ENCODE data around the gene DAD1. TPM values are rescaled to one million over a fixed set of nuclear protein-coding genes. Genes with fewer than 3 reads are reported as not detected.

DAD1 gene
- total RNA-seq, 1 experiment from 2014 or later: 155 TPM

DNA sequence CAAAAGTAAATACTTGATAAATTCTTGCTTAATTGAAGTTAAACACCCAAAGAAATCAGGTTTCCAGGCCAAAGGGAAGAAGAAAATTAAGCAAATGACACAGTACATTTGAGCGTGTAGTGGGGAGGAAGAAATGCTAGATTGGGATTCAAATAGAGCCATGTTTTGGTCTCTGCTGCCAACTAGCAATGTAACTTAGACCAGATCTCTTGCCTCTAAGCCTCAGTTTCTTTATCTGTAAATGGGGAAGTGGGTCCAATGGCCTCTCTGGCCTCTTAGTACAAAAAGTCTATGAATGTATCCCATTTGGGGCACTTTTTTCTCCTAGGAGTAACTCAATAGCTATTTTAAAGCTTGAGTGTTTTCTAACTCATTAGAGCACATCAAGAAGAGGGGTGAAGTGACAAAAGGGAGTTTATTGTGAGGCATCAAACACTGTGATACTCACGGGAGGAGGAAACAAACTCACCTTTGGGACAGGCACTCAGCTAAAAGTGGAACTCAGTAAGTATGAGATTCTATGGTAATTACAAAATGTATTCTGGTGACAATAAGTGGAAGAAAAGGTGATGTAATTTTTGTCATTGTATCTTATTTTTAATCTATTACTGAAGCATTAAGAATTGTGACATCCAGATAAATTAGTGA is 55.8 kb downstream of the DAD1 start:
- no peak for DNase-seq
- H3K9me2 ChIP-seq (ENCODE audit: insufficient read depth): no peaks in the 10 kb centered on the region
- BruUV-seq (replicated peaks): no TSS peak
- POLR2A ChIA-PET (ENCODE audit: unreplicated experiment): no interaction called here
- no peaks in the 10 kb centered on the region for H3K79me2 ChIP-seq (ENCODE audit: low read depth)
- H3F3A ChIP-seq (ENCODE audit: insufficient read depth, low read depth): no peaks in the 10 kb centered on the region
- H3K36me3 ChIP-seq (ENCODE audit: low read depth): no peaks in the 10 kb centered on the region
- no peak overlapping the region for H3K4me3 ChIP-seq
- peaks cover 12% of the 10 kb centered on the region for H3K4me1 ChIP-seq (replicated peaks; ENCODE audit: insufficient read depth)
- H4K20me1 ChIP-seq (ENCODE audit: insufficient read depth): no peaks in the 10 kb centered on the region
- no peak overlapping the region for H3K4me2 ChIP-seq
- no peaks in the 10 kb centered on the region for H3K27me3 ChIP-seq (ENCODE audit: insufficient read depth, low read depth)
- CTCF ChIA-PET: no interaction called here
- no peak overlapping the region for H3K27ac ChIP-seq
- H3K9me3 ChIP-seq (ENCODE audit: insufficient read depth, low read depth): no peaks in the 10 kb centered on the region
- H2AFZ ChIP-seq: no peak overlapping the region
- intact Hi-C loops (cut with micrococcal nuclease; ENCODE audit: unreplicated experiment): no loop called here
- no peak for TF ChIP-seq EZH2 (IDR thresholded peaks at IDR 0.05; ENCODE audit: low read depth)
- TF ChIP-seq, protein P1, sequence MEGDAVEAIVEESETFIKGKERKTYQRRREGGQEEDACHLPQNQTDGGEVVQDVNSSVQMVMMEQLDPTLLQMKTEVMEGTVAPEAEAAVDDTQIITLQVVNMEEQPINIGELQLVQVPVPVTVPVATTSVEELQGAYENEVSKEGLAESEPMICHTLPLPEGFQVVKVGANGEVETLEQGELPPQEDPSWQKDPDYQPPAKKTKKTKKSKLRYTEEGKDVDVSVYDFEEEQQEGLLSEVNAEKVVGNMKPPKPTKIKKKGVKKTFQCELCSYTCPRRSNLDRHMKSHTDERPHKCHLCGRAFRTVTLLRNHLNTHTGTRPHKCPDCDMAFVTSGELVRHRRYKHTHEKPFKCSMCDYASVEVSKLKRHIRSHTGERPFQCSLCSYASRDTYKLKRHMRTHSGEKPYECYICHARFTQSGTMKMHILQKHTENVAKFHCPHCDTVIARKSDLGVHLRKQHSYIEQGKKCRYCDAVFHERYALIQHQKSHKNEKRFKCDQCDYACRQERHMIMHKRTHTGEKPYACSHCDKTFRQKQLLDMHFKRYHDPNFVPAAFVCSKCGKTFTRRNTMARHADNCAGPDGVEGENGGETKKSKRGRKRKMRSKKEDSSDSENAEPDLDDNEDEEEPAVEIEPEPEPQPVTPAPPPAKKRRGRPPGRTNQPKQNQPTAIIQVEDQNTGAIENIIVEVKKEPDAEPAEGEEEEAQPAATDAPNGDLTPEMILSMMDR (conservative IDR thresholded peaks at IDR 0.05): no peak

DNA sequence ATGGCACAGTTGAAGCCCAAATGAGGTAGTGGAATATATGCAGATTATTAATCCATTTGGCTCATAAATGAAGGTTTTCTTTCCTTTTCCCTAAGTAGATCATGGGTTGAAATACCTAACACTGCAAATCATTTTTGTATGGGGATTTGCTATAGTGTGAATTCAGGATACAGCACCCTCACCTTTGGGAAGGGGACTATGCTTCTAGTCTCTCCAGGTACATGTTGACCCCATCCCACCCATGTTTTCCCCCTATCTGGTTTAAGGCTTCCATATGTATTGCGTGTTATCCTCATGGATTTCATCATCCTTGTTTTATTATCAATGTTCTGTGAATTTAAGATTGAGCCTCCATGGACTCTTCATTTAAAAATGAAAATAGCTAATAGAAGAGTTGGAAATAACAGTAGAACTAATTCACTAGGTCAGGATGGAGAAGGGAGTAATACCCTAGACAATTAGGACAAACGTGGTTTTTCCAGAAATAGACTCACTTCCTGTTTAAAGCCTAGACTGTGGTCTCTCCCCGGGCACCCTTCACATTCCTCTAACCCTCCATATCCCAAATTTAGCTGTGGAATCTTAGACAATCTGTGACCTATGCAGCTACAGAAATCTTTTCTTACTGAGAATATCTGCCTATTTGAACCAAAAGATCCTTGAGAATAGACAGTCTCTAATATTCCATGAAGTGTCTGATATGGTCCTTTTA is 56.5 kb downstream of the DAD1 start:
- Histone ChIP-seq H3K9me2 (ENCODE audit: insufficient read depth) (no peaks in the 10 kb centered on the region), H4K20me1 (ENCODE audit: insufficient read depth) (no peaks in the 10 kb centered on the region), H3K9me3 (ENCODE audit: insufficient read depth, low read depth) (no peaks in the 10 kb centered on the region), H3K27ac (no peak overlapping the region), H3K27me3 (ENCODE audit: insufficient read depth, low read depth) (no peaks in the 10 kb centered on the region), H2AFZ (no peak overlapping the region), H3F3A (ENCODE audit: insufficient read depth, low read depth) (no peaks in the 10 kb centered on the region), H3K4me3 (no peak overlapping the region), H3K4me1 (replicated peaks; ENCODE audit: insufficient read depth) (peaks cover 12% of the 10 kb centered on the region), H3K79me2 (ENCODE audit: low read depth) (no peaks in the 10 kb centered on the region), H3K36me3 (ENCODE audit: low read depth) (no peaks in the 10 kb centered on the region), H3K4me2 (no peak overlapping the region)
- no peak for DNase-seq
- ChIA-PET POLR2A (ENCODE audit: unreplicated experiment) (no interaction called here), CTCF (no interaction called here)
- no TSS peak for BruUV-seq (replicated peaks)
- no peak for TF ChIP-seq EZH2 (IDR thresholded peaks at IDR 0.05; ENCODE audit: low read depth)
- TF ChIP-seq, protein P1 (conservative IDR thresholded peaks at IDR 0.05): no peak
- intact Hi-C loops (cut with micrococcal nuclease; ENCODE audit: unreplicated experiment): no loop called here

- no peak overlapping the region for H2AFZ ChIP-seq
Observed at GRCh38 chr14:22531451-22532344, 57.3 kb downstream of the DAD1 start.

More at GRCh38 chr14:22531451-22532344, 57.3 kb downstream of the DAD1 start:
- Histone ChIP-seq H3K36me3 (ENCODE audit: low read depth) (no peaks in the 10 kb centered on the region), H4K20me1 (ENCODE audit: insufficient read depth) (no peaks in the 10 kb centered on the region), H3K27me3 (ENCODE audit: insufficient read depth, low read depth) (no peaks in the 10 kb centered on the region), H3K9me2 (ENCODE audit: insufficient read depth) (no peaks in the 10 kb centered on the region), H3K4me1 (replicated peaks; ENCODE audit: insufficient read depth) (peaks cover 5% of the 10 kb centered on the region), H3K79me2 (ENCODE audit: low read depth) (no peaks in the 10 kb centered on the region), H3K4me3 (no peak overlapping the region), H3K27ac (no peak overlapping the region), H3K4me2 (no peak overlapping the region), H3F3A (ENCODE audit: insufficient read depth, low read depth) (no peaks in the 10 kb centered on the region), H3K9me3 (ENCODE audit: insufficient read depth, low read depth) (no peaks in the 10 kb centered on the region)
- intact Hi-C loops (cut with micrococcal nuclease; ENCODE audit: unreplicated experiment): no loop called here
- ChIA-PET CTCF (no interaction called here), POLR2A (ENCODE audit: unreplicated experiment) (no interaction called here)
- DNase-seq: no peak
- BruUV-seq (replicated peaks): no TSS peak
- TF ChIP-seq EZH2 (IDR thresholded peaks at IDR 0.05; ENCODE audit: low read depth): no peak
- TF ChIP-seq, protein P1 (conservative IDR thresholded peaks at IDR 0.05): no peak
